Neural cell (in vitro differentiated cells): ENCODE measurements around the gene SLC22A23. TPM values are rescaled to one million over a fixed set of nuclear protein-coding genes. Genes with fewer than 3 reads are reported as not detected.

ENCODE experiments used
- H2AFZ ChIP-seq: fragments of 200-600, 300-800 bp; sonication (generic), shearing (Covaris generic); 2 replicates; pipeline ENCODE4 v1.6.0; 2014; ENCODE audit warnings: low read depth, mild to moderate bottlenecking, antibody characterized with exemption, low read length, moderate library complexity
- H3F3A ChIP-seq: fragments of 200-600 bp; shearing (Covaris generic); 2 replicates; pipeline ENCODE4 v1.6.1; 2016; ENCODE audit warnings: mild to moderate bottlenecking, moderate library complexity, mixed read lengths, antibody characterized with exemption, low read length; ENCODE audit not compliant: insufficient read depth, poor library complexity, severe bottlenecking
- H3K27ac ChIP-seq: fragments of 200-600, 300-800 bp; sonication (generic), shearing (Covaris generic); 2 replicates; pipeline ENCODE4 v1.5.1; 2014; ENCODE audit warnings: mild to moderate bottlenecking, low read length, moderate library complexity
- H3K27me3 ChIP-seq: fragments of 300-800, 200-600 bp; sonication (generic), shearing (Covaris generic); 2 replicates; pipeline ENCODE4 v1.6.0; 2014; ENCODE audit warnings: mild to moderate bottlenecking, low read depth, low read length, moderate library complexity; ENCODE audit not compliant: insufficient read depth
- H3K36me3 ChIP-seq: fragments of 300-800, 200-600 bp; sonication (generic), shearing (Covaris generic); 2 replicates; pipeline ENCODE4 v1.5.1; 2014; ENCODE audit warnings: mild to moderate bottlenecking, antibody characterized with exemption, low read length, moderate library complexity; ENCODE audit not compliant: insufficient read depth
- H3K4me2 ChIP-seq: fragments of 300-800, 200-600 bp; sonication (generic), shearing (Covaris generic); 2 replicates; pipeline ENCODE4 v1.6.0; 2014; ENCODE audit warnings: mild to moderate bottlenecking, low read length
- H3K4me3 ChIP-seq: fragments of 300-800, 200-600 bp; sonication (generic), shearing (Covaris generic); 2 replicates; pipeline ENCODE4 v1.5.1; 2014; ENCODE audit warnings: mild to moderate bottlenecking, low read length, moderate library complexity
- H3K79me2 ChIP-seq: fragments of 200-600 bp; shearing (Covaris generic); replicated peaks from 2 replicates; pipeline ENCODE4 v1.6.0; 2014; ENCODE audit warnings: mild to moderate bottlenecking, low read length, moderate library complexity; ENCODE audit not compliant: insufficient read depth
- H3K9ac ChIP-seq: fragments of 300-800, 200-600 bp; sonication (generic), shearing (Covaris generic); 2 replicates; pipeline ENCODE4 v1.6.1; 2016; ENCODE audit warnings: mild to moderate bottlenecking, low read length, mixed read lengths
- H3K9me2 ChIP-seq: fragments of 200-600 bp; shearing (Covaris generic); 2 replicates; pipeline ENCODE4 v1.6.1; 2016; ENCODE audit warnings: mild to moderate bottlenecking, low read length, mixed read lengths; ENCODE audit not compliant: insufficient read depth
- H3K9me3 ChIP-seq: fragments of 200-600, 300-800 bp; sonication (generic), shearing (Covaris generic); 2 replicates; pipeline ENCODE4 v1.6.1; 2016; ENCODE audit warnings: mild to moderate bottlenecking, mixed run types, low read length, moderate library complexity, mixed read lengths
- H4K20me1 ChIP-seq: fragments of 200-600 bp; shearing (Covaris generic); 2 replicates; pipeline ENCODE4 v1.6.1; 2016; ENCODE audit warnings: mild to moderate bottlenecking, mixed run types; ENCODE audit not compliant: insufficient read depth
- CTCF ChIP-seq: fragments of 450-650 bp; IDR thresholded peaks from 2 replicates; pipeline ENCODE4 v1.5.1; 2014; ENCODE audit warnings: antibody characterized with exemption, mild to moderate bottlenecking, moderate library complexity; ENCODE audit not compliant: poor library complexity, severe bottlenecking
- EP300 ChIP-seq: fragments of 450-650 bp; conservative IDR thresholded peaks from 2 replicates; pipeline ENCODE4 v1.6.1; 2014; ENCODE audit warnings: antibody characterized with exemption, mild to moderate bottlenecking, moderate library complexity; ENCODE audit not compliant: poor library complexity, severe bottlenecking
- EZH2 ChIP-seq: fragments of 200-600, 300-800 bp; shearing (Covaris generic), sonication (generic); IDR thresholded peaks from 2 replicates; pipeline ENCODE4 v1.6.1; 2014; ENCODE audit warnings: antibody characterized with exemption, low read length, borderline replicate concordance, mild to moderate bottlenecking; ENCODE audit not compliant: insufficient read depth, poor library complexity, severe bottlenecking
- MXI1 ChIP-seq: fragments of 450-650 bp; conservative IDR thresholded peaks from 2 replicates; pipeline ENCODE4 v1.6.1; 2014; ENCODE audit warnings: antibody characterized with exemption, mild to moderate bottlenecking; ENCODE audit not compliant: poor library complexity, severe bottlenecking
- POLR2AphosphoS5 ChIP-seq: IDR thresholded peaks from 2 replicates; pipeline ENCODE4 v1.6.1; 2012
- RAD21 ChIP-seq: fragments of 450-650 bp; conservative IDR thresholded peaks from 2 replicates; pipeline ENCODE4 v1.6.1; 2014; ENCODE audit warnings: antibody characterized with exemption, mild to moderate bottlenecking, moderate library complexity
- REST ChIP-seq: IDR thresholded peaks from 2 replicates; pipeline ENCODE4 v1.6.1; 2012; ENCODE audit warnings: borderline replicate concordance
- SMC3 ChIP-seq: fragments of 450-650 bp; conservative IDR thresholded peaks from 2 replicates; pipeline ENCODE4 v1.6.1; 2014; ENCODE audit warnings: antibody characterized with exemption, mild to moderate bottlenecking, moderate library complexity; ENCODE audit not compliant: poor library complexity
- TAF1 ChIP-seq: IDR thresholded peaks from 2 replicates; pipeline ENCODE4 v1.6.1; 2012; ENCODE audit warnings: low read depth
- polyA plus RNA-seq: library from polyadenylated mRNA; depleted of rRNA; stranded (reverse); fragments of >200 nt; gene quantifications from 2 replicates; pipeline ENCODE4 v1.2.3, GENCODE V29; 2014

The SLC22A23 gene
- polyA plus RNA-seq, 1 donor from 2014 or later, result 8.8 TPM

- Histone ChIP-seq H3K79me2 (no peaks in the 10 kb centered on the region), H3K9me3 (no peaks in the 10 kb centered on the region), H3K27me3 (no peaks in the 10 kb centered on the region), H3F3A (no peaks in the 10 kb centered on the region), H2AFZ (no peak overlapping the region), H3K9ac (no peak overlapping the region), H3K4me2 (no peak overlapping the region), H3K27ac (no peak overlapping the region), H4K20me1 (no peaks in the 10 kb centered on the region), H3K9me2 (no peaks in the 10 kb centered on the region), H3K4me3 (no peak overlapping the region), H3K36me3 (no peaks in the 10 kb centered on the region)
- no peak for TF ChIP-seq EP300
- TF ChIP-seq MXI1, result no peak
- no peak for TF ChIP-seq SMC3
Measured at GRCh38 chr6:3418496-3419060, 38.3 kb downstream of the SLC22A23 start.

GRCh38 chr6:3417473-3417872 lies 39.4 kb downstream of the SLC22A23 start:
- no peaks in the 10 kb centered on the region for H3K36me3 ChIP-seq
- no peaks in the 10 kb centered on the region for H3K27me3 ChIP-seq
- TF ChIP-seq SMC3 (no peak), REST (no peak), MXI1 (no peak), EZH2 (no peak), POLR2AphosphoS5 (no peak), RAD21 (no peak), CTCF (no peak), EP300 (no peak), TAF1 (no peak)
- no peak overlapping the region for H3K4me3 ChIP-seq
- no peaks in the 10 kb centered on the region for H3K79me2 ChIP-seq
- H3F3A ChIP-seq, result no peaks in the 10 kb centered on the region
- H3K9me3 ChIP-seq, result no peaks in the 10 kb centered on the region
- no peak overlapping the region for H2AFZ ChIP-seq
- H3K9ac ChIP-seq, result no peak overlapping the region
- H3K4me2 ChIP-seq, result no peak overlapping the region
- no peak overlapping the region for H3K27ac ChIP-seq
- no peaks in the 10 kb centered on the region for H4K20me1 ChIP-seq
- H3K9me2 ChIP-seq, result no peaks in the 10 kb centered on the region

- Histone ChIP-seq H3K9me2 (no peaks in the 10 kb centered on the region), H3K27ac (no peak overlapping the region), H3K4me2 (no peak overlapping the region), H4K20me1 (no peaks in the 10 kb centered on the region), H3K79me2 (no peaks in the 10 kb centered on the region), H3K9me3 (no peaks in the 10 kb centered on the region), H3K36me3 (no peaks in the 10 kb centered on the region), H2AFZ (no peak overlapping the region), H3F3A (no peaks in the 10 kb centered on the region), H3K27me3 (no peaks in the 10 kb centered on the region), H3K4me3 (no peak overlapping the region), H3K9ac (no peak overlapping the region)
- no peak for TF ChIP-seq RAD21
- TF ChIP-seq MXI1, result no peak
- no peak for TF ChIP-seq REST
- no peak for TF ChIP-seq POLR2AphosphoS5
- TF ChIP-seq EP300, result no peak
- no peak for TF ChIP-seq EZH2
Measured at GRCh38 chr6:3415490-3415889, 41.4 kb downstream of the SLC22A23 start.
